Measurements from ENCODE around the gene BARHL1. TPM values are rescaled to one million over a fixed set of nuclear protein-coding genes. Genes with fewer than 3 reads are reported as not detected.

BARHL1 gene
- total and polyA plus RNA-seq, 2 experiments from 2014 or later = not detected

- Mint-ChIP-seq H3K4me1 (peaks cover 4% of the 10 kb centered on the region; the same call in 2 of the 3 replicates), H3K9me3 (peaks cover 5% of the 10 kb centered on the region), H3K36me3 (ENCODE audit: low read depth) (peaks cover 2% of the 10 kb centered on the region; the same call in 2 of the 3 replicates), H3K4me3 (no peak overlapping the region), H3K27me3 (ENCODE audit: insufficient read depth, low read depth, poor library complexity) (peaks cover 12% of the 10 kb centered on the region), H3K27ac (no peak overlapping the region)
- no peaks in the 10 kb centered on the region for H3K36me3 ChIP-seq (ENCODE audit: insufficient read depth)
- no peak for DNase-seq (ENCODE audit: low spot score)
- no peaks in the 10 kb centered on the region for H3K79me2 ChIP-seq (replicated peaks; ENCODE audit: insufficient read depth)
- no peak overlapping the region for H3K27ac ChIP-seq (ENCODE audit: low read depth)
- H3K4me2 ChIP-seq = no peak overlapping the region
- no peak overlapping the region for H2AFZ ChIP-seq
- no peaks in the 10 kb centered on the region for H3F3A ChIP-seq (replicated peaks; ENCODE audit: low read depth)
- H3K27me3 ChIP-seq (ENCODE audit: insufficient read depth) = no peaks in the 10 kb centered on the region
- ATAC-seq = no peak
- H3K9me2 ChIP-seq (ENCODE audit: insufficient read depth) = no peaks in the 10 kb centered on the region
- TF ChIP-seq, protein P1, sequence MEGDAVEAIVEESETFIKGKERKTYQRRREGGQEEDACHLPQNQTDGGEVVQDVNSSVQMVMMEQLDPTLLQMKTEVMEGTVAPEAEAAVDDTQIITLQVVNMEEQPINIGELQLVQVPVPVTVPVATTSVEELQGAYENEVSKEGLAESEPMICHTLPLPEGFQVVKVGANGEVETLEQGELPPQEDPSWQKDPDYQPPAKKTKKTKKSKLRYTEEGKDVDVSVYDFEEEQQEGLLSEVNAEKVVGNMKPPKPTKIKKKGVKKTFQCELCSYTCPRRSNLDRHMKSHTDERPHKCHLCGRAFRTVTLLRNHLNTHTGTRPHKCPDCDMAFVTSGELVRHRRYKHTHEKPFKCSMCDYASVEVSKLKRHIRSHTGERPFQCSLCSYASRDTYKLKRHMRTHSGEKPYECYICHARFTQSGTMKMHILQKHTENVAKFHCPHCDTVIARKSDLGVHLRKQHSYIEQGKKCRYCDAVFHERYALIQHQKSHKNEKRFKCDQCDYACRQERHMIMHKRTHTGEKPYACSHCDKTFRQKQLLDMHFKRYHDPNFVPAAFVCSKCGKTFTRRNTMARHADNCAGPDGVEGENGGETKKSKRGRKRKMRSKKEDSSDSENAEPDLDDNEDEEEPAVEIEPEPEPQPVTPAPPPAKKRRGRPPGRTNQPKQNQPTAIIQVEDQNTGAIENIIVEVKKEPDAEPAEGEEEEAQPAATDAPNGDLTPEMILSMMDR (conservative IDR thresholded peaks at IDR 0.05; ENCODE audit: low read depth in 2 of 2) = no peak
- TF ChIP-seq POLR2AphosphoS5 (IDR thresholded peaks at IDR 0.05; ENCODE audit: low read depth) = no peak
- TF ChIP-seq STAT1 (IDR thresholded peaks at IDR 0.05; ENCODE audit: unreplicated experiment) = no peak
- TF ChIP-seq ZNF114 (CRISPR knock-in tag; IDR thresholded peaks at IDR 0.05) = no peak
- TF ChIP-seq CREB1 (CRISPR knock-in tag; IDR thresholded peaks at IDR 0.05; ENCODE audit: low read depth) = no peak
- TF ChIP-seq JUNB (IDR thresholded peaks at IDR 0.05; ENCODE audit: unreplicated experiment) = no peak
- no peak for TF ChIP-seq ETS1 (IDR thresholded peaks at IDR 0.05)
- TF ChIP-seq EZH2 (IDR thresholded peaks at IDR 0.05; ENCODE audit: low read depth, unreplicated experiment) = no peak
- no peak for TF ChIP-seq EZH2phosphoT487 (IDR thresholded peaks at IDR 0.05; ENCODE audit: unreplicated experiment)
- TF ChIP-seq NANOG (IDR thresholded peaks at IDR 0.05; ENCODE audit: borderline replicate concordance) = no peak
- TF ChIP-seq, protein P2, sequence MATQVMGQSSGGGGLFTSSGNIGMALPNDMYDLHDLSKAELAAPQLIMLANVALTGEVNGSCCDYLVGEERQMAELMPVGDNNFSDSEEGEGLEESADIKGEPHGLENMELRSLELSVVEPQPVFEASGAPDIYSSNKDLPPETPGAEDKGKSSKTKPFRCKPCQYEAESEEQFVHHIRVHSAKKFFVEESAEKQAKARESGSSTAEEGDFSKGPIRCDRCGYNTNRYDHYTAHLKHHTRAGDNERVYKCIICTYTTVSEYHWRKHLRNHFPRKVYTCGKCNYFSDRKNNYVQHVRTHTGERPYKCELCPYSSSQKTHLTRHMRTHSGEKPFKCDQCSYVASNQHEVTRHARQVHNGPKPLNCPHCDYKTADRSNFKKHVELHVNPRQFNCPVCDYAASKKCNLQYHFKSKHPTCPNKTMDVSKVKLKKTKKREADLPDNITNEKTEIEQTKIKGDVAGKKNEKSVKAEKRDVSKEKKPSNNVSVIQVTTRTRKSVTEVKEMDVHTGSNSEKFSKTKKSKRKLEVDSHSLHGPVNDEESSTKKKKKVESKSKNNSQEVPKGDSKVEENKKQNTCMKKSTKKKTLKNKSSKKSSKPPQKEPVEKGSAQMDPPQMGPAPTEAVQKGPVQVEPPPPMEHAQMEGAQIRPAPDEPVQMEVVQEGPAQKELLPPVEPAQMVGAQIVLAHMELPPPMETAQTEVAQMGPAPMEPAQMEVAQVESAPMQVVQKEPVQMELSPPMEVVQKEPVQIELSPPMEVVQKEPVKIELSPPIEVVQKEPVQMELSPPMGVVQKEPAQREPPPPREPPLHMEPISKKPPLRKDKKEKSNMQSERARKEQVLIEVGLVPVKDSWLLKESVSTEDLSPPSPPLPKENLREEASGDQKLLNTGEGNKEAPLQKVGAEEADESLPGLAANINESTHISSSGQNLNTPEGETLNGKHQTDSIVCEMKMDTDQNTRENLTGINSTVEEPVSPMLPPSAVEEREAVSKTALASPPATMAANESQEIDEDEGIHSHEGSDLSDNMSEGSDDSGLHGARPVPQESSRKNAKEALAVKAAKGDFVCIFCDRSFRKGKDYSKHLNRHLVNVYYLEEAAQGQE (IDR thresholded peaks at IDR 0.05; ENCODE audit: unreplicated experiment) = no peak
- no peak for TF ChIP-seq ZNF462 (CRISPR knock-in tag; IDR thresholded peaks at IDR 0.05)
- no peak for TF ChIP-seq ZNF331 (CRISPR knock-in tag; IDR thresholded peaks at IDR 0.05; ENCODE audit: low read depth)
- no peak overlapping the region for H3K4me3 ChIP-seq
- H4K20me1 ChIP-seq (replicated peaks; ENCODE audit: insufficient read depth) = no peaks in the 10 kb centered on the region
- H3K4me1 ChIP-seq (ENCODE audit: insufficient read depth) = peaks cover 9% of the 10 kb centered on the region; the same call in 1 of the 2 replicates
Observed at GRCh38 chr9:132564526-132564925, 17.9 kb upstream of the BARHL1 start.
